Left lung (tissue), 10 donors: ENCODE data around the gene ADPRH. TPM values are rescaled to one million over a fixed set of nuclear protein-coding genes. Genes with fewer than 3 reads are reported as not detected.

Experiments used
- ATAC-seq: fragments of 200-7000 bp; cut with Tn5 transposase; one replicate; pipeline ENCODE4 v1.9.1; 2020; ENCODE audit warnings: moderate library complexity
- DNase-seq, 4 donors: peaks; one replicate each; pipeline ENCODE4 v3.0.0-alpha.2; 2013 to 2020
- H3K27ac ChIP-seq, 2 donors: fragments of 200-600 bp; sonication (generic) in 1 of 2; one replicate each; pipeline versions ENCODE4 v1.5.0 to v1.8.0; 2020 to 2021
- H3K27me3 ChIP-seq, 2 donors: fragments of 200-600 bp; sonication (generic) in 1 of 2; one replicate each; pipeline versions ENCODE4 v1.5.0 to v1.8.0; 2020 to 2021
- H3K36me3 ChIP-seq, 2 donors: fragments of 200-600 bp; sonication (generic) in 1 of 2; one replicate each; pipeline versions ENCODE4 v1.5.0 to v1.8.0; 2020 to 2021
- H3K4me1 ChIP-seq, 2 donors: fragments of 200-600 bp; one replicate each; pipeline ENCODE4 v1.8.0; 2021
- H3K4me3 ChIP-seq, 2 donors: fragments of 200-600 bp; sonication (generic) in 1 of 2; one replicate each; pipeline versions ENCODE4 v1.5.0 to v1.8.0; 2020 to 2021; ENCODE audit warnings: mild to moderate bottlenecking in 1 of 2
- H3K9me3 ChIP-seq, 2 donors: fragments of 200-600 bp; sonication (generic) in 1 of 2; one replicate each; pipeline versions ENCODE4 v1.5.0 to v1.8.0; 2020 to 2021
- CTCF ChIP-seq, 2 donors: fragments of 200-600 bp; sonication (generic) in 1 of 2; IDR thresholded peaks; one replicate each; pipeline versions ENCODE4 v1.5.0 to v1.8.0; 2021; ENCODE audit warnings: antibody characterized with exemption in 2 of 2
- intact Hi-C, 2 donors: fragments of 100-400 bp; cut with DNase I; formaldehyde crosslinking; loops; one replicate each; pipeline versions ENCODE4 v1.11.2 to v1.14.2; 2022
- polyA plus RNA-seq, 6 donors: library from polyadenylated mRNA; unstranded; fragments of 120-200 nt; gene quantifications; one replicate each; pipeline ENCODE4 v1.2.1, GENCODE V29; 2013; ENCODE audit not compliant: insufficient read length in 6 of 6
- total RNA-seq, 2 donors: library from RNA; stranded (reverse); fragmentation: NEBNext Ultra II Directional; extraction: Animal tissue kit (Norgen Biotek cat#: 25700); gene quantifications; one replicate each; pipeline ENCODE4 v1.2.1, GENCODE V29; 2021
- donor health status: DM: no; HTN: yes; CAD: no.
- donor health status: DM: no; HTN: no; CAD: no.

Gene ADPRH
- total and polyA plus RNA-seq, 8 donors = 9.5 to 24.0 (median 12.9) TPM

GRCh38 chr3:119636249-119636648 lies 57.0 kb downstream of the ADPRH start:
- no peak for TF ChIP-seq CTCF (IDR thresholded peaks at IDR 0.05)
- Histone ChIP-seq H3K4me3 (no peak overlapping the region), H3K36me3 (no peaks in the 10 kb centered on the region), H3K9me3 (no peaks in the 10 kb centered on the region), H3K4me1 (peaks cover 0 to 39% of the 10 kb centered on the region in 2 donors), H3K27me3 (no peaks in the 10 kb centered on the region), H3K27ac (peak overlapping the region; percentile 82 to 93)
- intact Hi-C loops = no loop called here
- no peak for ATAC-seq
- no peak for DNase-seq

- no peaks in the 10 kb centered on the region for H3K27me3 ChIP-seq
- peaks cover 0 to 36% of the 10 kb centered on the region in 2 donors for H3K4me1 ChIP-seq
- no peak for ATAC-seq
- no peak for DNase-seq
- intact Hi-C loops = no loop called here
- H3K4me3 ChIP-seq = no peak overlapping the region
- TF ChIP-seq CTCF (IDR thresholded peaks at IDR 0.05) = no peak
- H3K9me3 ChIP-seq = no peaks in the 10 kb centered on the region
- H3K36me3 ChIP-seq = peaks cover 0 to 3% of the 10 kb centered on the region in 2 donors
- H3K27ac ChIP-seq = peak overlapping the region; percentile 82 to 93
Measured at GRCh38 chr3:119636891-119637611, 57.8 kb downstream of the ADPRH start.

GRCh38 chr3:119637679-119638477 lies 58.6 kb downstream of the ADPRH start:
- peak; percentile 71 for ATAC-seq
- TF ChIP-seq CTCF (IDR thresholded peaks at IDR 0.05) = no peak
- no peaks in the 10 kb centered on the region for H3K9me3 ChIP-seq
- no peaks in the 10 kb centered on the region for H3K27me3 ChIP-seq
- peaks cover 0 to 4% of the 10 kb centered on the region in 2 donors for H3K36me3 ChIP-seq
- H3K4me1 ChIP-seq = peaks cover 2 to 36% of the 10 kb centered on the region in 2 donors
- H3K27ac ChIP-seq = peak overlapping the region; percentile 82 to 93
- intact Hi-C loops = no loop called here
- no peak for DNase-seq
- no peak overlapping the region for H3K4me3 ChIP-seq

Other genes with a start within 250 kb of the ADPRH start
- 10 to 100 TPM; 56.6 to 65.0 TPM for gene TMEM39A, start 115.9 kb upstream of the ADPRH start, total RNA-seq
- 10 to 100 TPM; 62.0 to 78.5 (median 70.0) TPM for gene TMEM39A, start 115.9 kb upstream of the ADPRH start, polyA plus RNA-seq
- 10 to 100 TPM; 15.3 to 21.7 TPM for gene POGLUT1, start 110.5 kb upstream of the ADPRH start, total RNA-seq
- gene POGLUT1, start 110.5 kb upstream of the ADPRH start, polyA plus RNA-seq = 10 to 100 TPM; 26.4 to 34.0 (median 31.8) TPM
- 100 to 1,000 TPM; 107 to 113 TPM for gene TIMMDC1, start 80.9 kb upstream of the ADPRH start, total RNA-seq
- 10 to 100 TPM; 87.5 to 93.0 (median 90.9) TPM for gene TIMMDC1, start 80.9 kb upstream of the ADPRH start, polyA plus RNA-seq
- gene CD80, start 19.9 kb upstream of the ADPRH start, total RNA-seq = 1 to 10 TPM; 3.7 to 5.4 TPM
- gene CD80, start 19.9 kb upstream of the ADPRH start, polyA plus RNA-seq = 1 to 10 TPM; 2.3 to 3.2 (median 2.5) TPM
- 10 to 100 TPM; 10.6 to 14.5 TPM for gene PLA1A, start 18.4 kb downstream of the ADPRH start, total RNA-seq
- 1 to 10 TPM in 2 of 6 donors, under 1 TPM in 4; 0.70 to 1.4 (median 0.94) TPM for gene PLA1A, start 18.4 kb downstream of the ADPRH start, polyA plus RNA-seq
- 1 to 10 TPM; 1.3 to 3.4 TPM for gene POPDC2, start 81.1 kb downstream of the ADPRH start, total RNA-seq
- 1 to 10 TPM; 4.2 to 6.6 (median 5.1) TPM for gene POPDC2, start 81.1 kb downstream of the ADPRH start, polyA plus RNA-seq
- gene COX17, start 97.9 kb downstream of the ADPRH start, total RNA-seq = 10 to 100 TPM; 46.2 to 49.6 TPM
- gene COX17, start 97.9 kb downstream of the ADPRH start, polyA plus RNA-seq = 10 to 100 TPM; 23.6 to 38.8 (median 28.5) TPM
- gene CFAP91, start 123.5 kb downstream of the ADPRH start, total RNA-seq = 1 to 10 TPM; 1.1 to 5.6 TPM
- 10 to 100 TPM in 3 of 6 donors, 1 to 10 TPM in 3; 4.0 to 12.9 (median 10.4) TPM for gene CFAP91, start 123.5 kb downstream of the ADPRH start, polyA plus RNA-seq
- under 1 TPM; 0.12 to 0.26 TPM for gene NR1I2, start 202.6 kb downstream of the ADPRH start, total RNA-seq
- gene NR1I2, start 202.6 kb downstream of the ADPRH start, polyA plus RNA-seq = under 1 TPM; 0.38 to 0.91 (median 0.55) TPM